Ascending aorta (tissue), 2 donors: ENCODE measurements around the gene HEBP1. TPM values are rescaled to one million over a fixed set of nuclear protein-coding genes. Genes with fewer than 3 reads are reported as not detected.

Source experiments
- DNase-seq, 2 donors: peaks; one replicate each; pipeline ENCODE4 v3.0.0-alpha.2; 2019; ENCODE audit warnings: low spot score in 2 of 2
- H3K27ac ChIP-seq, 2 donors: fragments of 200-600 bp; sonication (generic); one replicate each; pipeline ENCODE4 v1.5.1; 2016 to 2017; ENCODE audit warnings: mild to moderate bottlenecking in 1 of 2
- H3K27me3 ChIP-seq: fragments of 200-600 bp; sonication (generic); one replicate; pipeline ENCODE4 v1.5.1; 2017
- H3K36me3 ChIP-seq, 2 donors: fragments of 200-600 bp; sonication (generic); one replicate each; pipeline ENCODE4 v1.5.1; 2016
- H3K4me1 ChIP-seq, 2 donors: fragments of 200-600 bp; sonication (generic); one replicate each; pipeline ENCODE4 v1.5.1; 2016 to 2017; ENCODE audit warnings: mild to moderate bottlenecking in 1 of 2
- H3K4me3 ChIP-seq, 2 donors: fragments of 200-600 bp; sonication (generic); one replicate each; pipeline ENCODE4 v1.5.1; 2016 to 2017; ENCODE audit warnings: mild to moderate bottlenecking in 1 of 2
- H3K9me3 ChIP-seq, 2 donors: fragments of 200-600 bp; sonication (generic); one replicate each; pipeline ENCODE4 v1.5.1; 2016
- CTCF ChIP-seq, 3 experiments: fragments of 200-600 bp in 2 of 3; fragments of 450-650 bp in 1 of 3; sonication (generic) in 2 of 3; IDR thresholded peaks; one replicate each; pipeline ENCODE4 v1.5.1; 2016 to 2019; ENCODE audit warnings: antibody characterized with exemption in 3 of 3, mild to moderate bottlenecking in 1 of 3, moderate library complexity in 1 of 3
- intact Hi-C: fragments of 100-400 bp; cut with DNase I; formaldehyde crosslinking; loops from one replicate; pipeline ENCODE4 v1.15.1; 2023
- total RNA-seq: library from RNA; depleted of rRNA; stranded (reverse); fragments of >200 nt; gene quantifications from one replicate; pipeline ENCODE4 v1.1.0, GENCODE V29; 2016

The HEBP1 gene
- total RNA-seq, 1 donor from 2014 or later, result 56.6 TPM

- no peak overlapping the region for H3K4me3 ChIP-seq
- peaks cover 0 to 12% of the 10 kb centered on the region in 2 donors for H3K4me1 ChIP-seq
- peaks cover 0 to 7% of the 10 kb centered on the region in 2 donors for H3K36me3 ChIP-seq
- TF ChIP-seq CTCF (IDR thresholded peaks at IDR 0.05), result no peak
- H3K27ac ChIP-seq, result no peak overlapping the region
- DNase-seq, result no peak
- H3K27me3 ChIP-seq, result no peaks in the 10 kb centered on the region
- no peaks in the 10 kb centered on the region for H3K9me3 ChIP-seq
- intact Hi-C loops, result no loop called here
Observed at GRCh38 chr12:12929696-12930095, 70.4 kb downstream of the HEBP1 start.

- peak overlapping the region in 1 of 2 donors; percentile 42 for H3K4me3 ChIP-seq
- no peaks in the 10 kb centered on the region for H3K9me3 ChIP-seq
- peaks cover 0 to 12% of the 10 kb centered on the region in 2 donors for H3K4me1 ChIP-seq
- no peak for TF ChIP-seq CTCF (IDR thresholded peaks at IDR 0.05)
- DNase-seq, result peak in 1 of 2 donors; percentile 76
- peaks cover 0 to 7% of the 10 kb centered on the region in 2 donors for H3K36me3 ChIP-seq
- intact Hi-C loops, result no loop called here
- H3K27ac ChIP-seq, result no peak overlapping the region
- H3K27me3 ChIP-seq, result no peaks in the 10 kb centered on the region
Observed at GRCh38 chr12:12927211-12928079, 72.6 kb downstream of the HEBP1 start.

GRCh38 chr12:12926571-12927071 lies 73.4 kb downstream of the HEBP1 start:
- intact Hi-C loops, result no loop called here
- TF ChIP-seq CTCF (IDR thresholded peaks at IDR 0.05), result no peak
- no peaks in the 10 kb centered on the region for H3K9me3 ChIP-seq
- no peak overlapping the region for H3K4me3 ChIP-seq
- peaks cover 0 to 7% of the 10 kb centered on the region in 2 donors for H3K36me3 ChIP-seq
- DNase-seq, result peak in 1 of 2 donors; percentile 60
- no peaks in the 10 kb centered on the region for H3K27me3 ChIP-seq
- H3K4me1 ChIP-seq, result peaks cover 0 to 12% of the 10 kb centered on the region in 2 donors
- no peak overlapping the region for H3K27ac ChIP-seq

- intact Hi-C loops, result no loop called here
Observed at GRCh38 chr12:12925388-12925787, 74.7 kb downstream of the HEBP1 start.

More at GRCh38 chr12:12925388-12925787, 74.7 kb downstream of the HEBP1 start:
- H3K27ac ChIP-seq, result peak overlapping the region in 1 of 2 donors; percentile 41
- peaks cover 0 to 12% of the 10 kb centered on the region in 2 donors for H3K4me1 ChIP-seq
- H3K36me3 ChIP-seq, result peaks cover 0 to 5% of the 10 kb centered on the region in 2 donors
- H3K4me3 ChIP-seq, result no peak overlapping the region
- no peaks in the 10 kb centered on the region for H3K27me3 ChIP-seq
- no peak for DNase-seq
- no peak for TF ChIP-seq CTCF (IDR thresholded peaks at IDR 0.05)
- no peaks in the 10 kb centered on the region for H3K9me3 ChIP-seq

Other genes starting within 250 kb of the HEBP1 start
- gene APOLD1, start 214.6 kb downstream of the HEBP1 start, total RNA-seq, result 189 TPM
- gene DDX47, start 186.9 kb downstream of the HEBP1 start, total RNA-seq, result 36.4 TPM
- 23.8 TPM for gene GPRC5A, start 108.7 kb downstream of the HEBP1 start, total RNA-seq
- gene GPRC5D, start 48.1 kb downstream of the HEBP1 start, total RNA-seq, result not detected
- gene FAM234B, start 44.1 kb upstream of the HEBP1 start, total RNA-seq, result 6.7 TPM
- gene GSG1, start 103.4 kb upstream of the HEBP1 start, total RNA-seq, result not detected
- gene EMP1, start 196.5 kb upstream of the HEBP1 start, total RNA-seq, result 588 TPM